HEK293 (cell line): ENCODE data around the gene CHL1.

Source experiments
- CTCF ChIA-PET: fragments of 350-600 bp; formaldehyde crosslinking; extraction: SDS; loops from one replicate; lab custom pipeline; 2021; ENCODE audit warnings: antibody characterized with exemption; lab: Yijun Ruan, JAX
- POLR2A ChIA-PET: fragments of 300-600 bp; formaldehyde crosslinking; extraction: SDS; loops from one replicate; lab custom pipeline; 2020; ENCODE audit warnings: antibody characterized with exemption, inconsistent platforms; lab: Yijun Ruan, JAX
- H3K27ac ChIP-seq: fragments of 200-500 bp; sonication (Bioruptor generic); 2 replicates; pipeline ENCODE4 v1.5.1; 2014; ENCODE audit warnings: low read depth, low read length, control low read depth, inconsistent platforms; ENCODE audit errors: extremely low read depth
- H3K36me3 ChIP-seq, 2 experiments: fragments of 200-500 bp in 1 of 2; sonication (Bioruptor generic) in 1 of 2; 1 replicate in 1 of 2; 2 replicates in 1 of 2; pipeline ENCODE4 v1.5.1; 2014 to 2017; ENCODE audit warnings: inconsistent platforms in 2 of 2, low read length in 2 of 2; ENCODE audit not compliant: control insufficient read depth in 2 of 2, insufficient read depth in 1 of 2
- H3K4me1 ChIP-seq: fragments of 200-500 bp; sonication (Bioruptor generic); 2 replicates; pipeline ENCODE4 v1.5.1; 2014; ENCODE audit warnings: mild to moderate bottlenecking, low read length, inconsistent platforms; ENCODE audit not compliant: control insufficient read depth, insufficient read depth
- H3K4me3 ChIP-seq: 2 replicates; pipeline ENCODE4 v1.5.1; 2011; ENCODE audit warnings: low read depth, mild to moderate bottlenecking, control low read depth, low read length, moderate library complexity
- H3K9me3 ChIP-seq: fragments of 200-500 bp; sonication (Bioruptor generic); 2 replicates; pipeline ENCODE4 v1.5.1; 2014; ENCODE audit warnings: low read depth, low read length, inconsistent platforms; ENCODE audit not compliant: control insufficient read depth, insufficient read depth
- CTCF ChIP-seq: fragments of 450-650 bp; formaldehyde crosslinking; IDR thresholded peaks from 2 replicates; pipeline ENCODE4 v1.5.1; 2016; ENCODE audit warnings: missing biosample characterization, missing genetic modification characterization
- GFI1B ChIP-seq: fragments of 450-650 bp; formaldehyde crosslinking; IDR thresholded peaks from 2 replicates; pipeline ENCODE4 v1.5.1; 2016; ENCODE audit warnings: missing biosample characterization, missing genetic modification characterization
- KLF1 ChIP-seq: fragments of 450-650 bp; formaldehyde crosslinking; IDR thresholded peaks from 2 replicates; pipeline ENCODE4 v1.5.1; 2016; ENCODE audit warnings: missing biosample characterization, missing genetic modification characterization
- KLF16 ChIP-seq: fragments of 450-650 bp; formaldehyde crosslinking; IDR thresholded peaks from 2 replicates; pipeline ENCODE4 v1.5.1; 2017; ENCODE audit warnings: missing biosample characterization, missing genetic modification characterization
- OVOL3 ChIP-seq: fragments of 450-650 bp; formaldehyde crosslinking; IDR thresholded peaks from 2 replicates; pipeline ENCODE4 v1.5.1; 2016; ENCODE audit warnings: missing biosample characterization, missing genetic modification characterization
- PRDM6 ChIP-seq: fragments of 450-650 bp; formaldehyde crosslinking; IDR thresholded peaks from 2 replicates; pipeline ENCODE4 v1.5.1; 2017; ENCODE audit warnings: missing biosample characterization, missing genetic modification characterization
- SCRT2 ChIP-seq: fragments of 450-650 bp; formaldehyde crosslinking; IDR thresholded peaks from 2 replicates; pipeline ENCODE4 v1.5.1; 2016; ENCODE audit warnings: missing biosample characterization, missing genetic modification characterization
- SP2 ChIP-seq: fragments of 450-650 bp; formaldehyde crosslinking; IDR thresholded peaks from 2 replicates; pipeline ENCODE4 v1.5.1; 2016; ENCODE audit warnings: missing biosample characterization, missing genetic modification characterization
- TCF7L2 ChIP-seq: IDR thresholded peaks from 2 replicates; pipeline ENCODE4 v1.6.1; 2011; ENCODE audit warnings: low read depth, mild to moderate bottlenecking, inconsistent platforms, low read length, moderate library complexity, borderline replicate concordance
- WT1 ChIP-seq: fragments of 450-650 bp; formaldehyde crosslinking; IDR thresholded peaks from 2 replicates; pipeline ENCODE4 v1.5.1; 2016; ENCODE audit warnings: missing biosample characterization, missing genetic modification characterization
- ZNF157 ChIP-seq: fragments of 450-650 bp; formaldehyde crosslinking; IDR thresholded peaks from 2 replicates; pipeline ENCODE4 v1.5.1; 2016; ENCODE audit warnings: missing biosample characterization, missing genetic modification characterization
- ZNF19 ChIP-seq: fragments of 450-650 bp; formaldehyde crosslinking; IDR thresholded peaks from 2 replicates; pipeline ENCODE4; 2016; ENCODE audit warnings: missing biosample characterization, missing genetic modification characterization, low read depth
- ZNF202 ChIP-seq: fragments of 450-650 bp; formaldehyde crosslinking; IDR thresholded peaks from 2 replicates; pipeline ENCODE4 v1.5.1; 2016; ENCODE audit warnings: missing biosample characterization, missing genetic modification characterization, borderline replicate concordance
- ZNF510 ChIP-seq: fragments of 450-650 bp; formaldehyde crosslinking; IDR thresholded peaks from 2 replicates; pipeline ENCODE4 v1.5.1; 2018; ENCODE audit warnings: mild to moderate bottlenecking, missing genetic modification characterization, missing biosample characterization; ENCODE audit not compliant: insufficient replicate concordance
- ZNF544 ChIP-seq: fragments of 450-650 bp; formaldehyde crosslinking; IDR thresholded peaks from 2 replicates; pipeline ENCODE4 v1.5.0; 2017; ENCODE audit warnings: missing biosample characterization, missing genetic modification characterization
- ZNF555 ChIP-seq: fragments of 450-650 bp; formaldehyde crosslinking; conservative IDR thresholded peaks from 2 replicates; pipeline ENCODE4 v1.5.1; 2017; ENCODE audit warnings: missing biosample characterization, mild to moderate bottlenecking, missing genetic modification characterization, inconsistent platforms
- ZNF596 ChIP-seq: fragments of 450-650 bp; IDR thresholded peaks from 2 replicates; pipeline ENCODE4 v1.5.0; 2018; ENCODE audit warnings: missing biosample characterization, mild to moderate bottlenecking, missing genetic modification characterization, moderate library complexity
- ZNF600 ChIP-seq: fragments of 450-650 bp; formaldehyde crosslinking; IDR thresholded peaks from 2 replicates; pipeline ENCODE4 v1.5.1; 2016; ENCODE audit warnings: missing biosample characterization, missing genetic modification characterization
- ZNF629 ChIP-seq: fragments of 450-650 bp; formaldehyde crosslinking; IDR thresholded peaks from 2 replicates; pipeline ENCODE4 v1.5.1; 2017; ENCODE audit warnings: missing biosample characterization, missing genetic modification characterization
- ZNF670 ChIP-seq: fragments of 450-650 bp; formaldehyde crosslinking; IDR thresholded peaks from 2 replicates; pipeline ENCODE4 v1.5.1; 2016; ENCODE audit warnings: missing biosample characterization, missing genetic modification characterization, low read depth
- ZNF704 ChIP-seq: fragments of 450-650 bp; formaldehyde crosslinking; IDR thresholded peaks from 2 replicates; pipeline ENCODE4 v1.5.1; 2016; ENCODE audit warnings: missing biosample characterization, missing genetic modification characterization
- ZNF768 ChIP-seq: fragments of 450-650 bp; formaldehyde crosslinking; IDR thresholded peaks from 2 replicates; pipeline ENCODE4 v1.5.1; 2018; ENCODE audit warnings: missing biosample characterization, mild to moderate bottlenecking, missing genetic modification characterization
- ZNF792 ChIP-seq: fragments of 450-650 bp; formaldehyde crosslinking; IDR thresholded peaks from 2 replicates; pipeline ENCODE4 v1.5.1; 2016; ENCODE audit warnings: missing biosample characterization, missing genetic modification characterization
- ZNF837 ChIP-seq: fragments of 450-650 bp; formaldehyde crosslinking; IDR thresholded peaks from 2 replicates; pipeline ENCODE4 v1.5.1; 2016; ENCODE audit warnings: missing biosample characterization, missing genetic modification characterization

CHL1 gene

GRCh38 chr3:332701-333100 is 136.1 kb downstream of the CHL1 start (continued):
- TF ChIP-seq SCRT2 (tag by site-specific recombination) (no peak), ZNF596 (tag by site-specific recombination) (no peak)

GRCh38 chr3:335240-335639 is 138.7 kb downstream of the CHL1 start:
- ChIA-PET POLR2A (no interaction called here), CTCF (no interaction called here)
- Histone ChIP-seq H3K36me3 (no peaks in the 10 kb centered on the region), H3K4me1 (no peaks in the 10 kb centered on the region), H3K4me3 (no peak overlapping the region), H3K9me3 (no peaks in the 10 kb centered on the region), H3K27ac (no peak overlapping the region)
- TF ChIP-seq ZNF768 (no peak), SP2 (no peak), OVOL3 (tag by site-specific recombination) (no peak), TCF7L2 (no peak), ZNF157 (tag by site-specific recombination) (no peak), ZNF555 (tag by site-specific recombination) (no peak), ZNF837 (tag by site-specific recombination) (no peak), CTCF (tag by site-specific recombination) (no peak), ZNF600 (tag by site-specific recombination) (no peak), ZNF670 (tag by site-specific recombination) (no peak), ZNF510 (tag by site-specific recombination) (no peak), ZNF202 (no peak)

- Histone ChIP-seq H3K4me1 (no peaks in the 10 kb centered on the region), H3K4me3 (no peak overlapping the region), H3K9me3 (no peaks in the 10 kb centered on the region), H3K27ac (no peak overlapping the region), H3K36me3 (no peaks in the 10 kb centered on the region)
- CTCF ChIA-PET = interaction anchor here (0.8 kb wide), 1 partner anchor 9 kb away, joined by 4 read pairs; no protein-coding TSS in a partner anchor
- TF ChIP-seq PRDM6 (tag by site-specific recombination) (no peak), ZNF629 (tag by site-specific recombination) (no peak), ZNF792 (tag by site-specific recombination) (no peak), WT1 (no peak), GFI1B (no peak), KLF16 (tag by site-specific recombination) (no peak), ZNF670 (tag by site-specific recombination) (no peak), ZNF19 (tag by site-specific recombination) (no peak), ZNF704 (tag by site-specific recombination) (no peak), ZNF596 (tag by site-specific recombination) (no peak), KLF1 (tag by site-specific recombination) (no peak), ZNF544 (tag by site-specific recombination) (no peak)
- TF ChIP-seq, all 188 proteins: peak for 0
- POLR2A ChIA-PET = no interaction called here
Measured at GRCh38 chr3:339351-339750, 142.8 kb downstream of the CHL1 start.
